WTC11 (cell line): ENCODE measurements around the gene CRACR2A.

Experiments used
- CREB1 ChIP-seq: sonication (generic); formaldehyde crosslinking; IDR thresholded peaks from 2 replicates; pipeline ENCODE4 v1.8.0; 2023; ENCODE audit warnings: mild to moderate bottlenecking, missing genetic modification reagents
- CTCF ChIP-seq: fragments of 200-600 bp; IDR thresholded peaks from 2 replicates; pipeline ENCODE4 v1.8.0; 2022; ENCODE audit warnings: antibody characterized with exemption
- HMGXB4 ChIP-seq: sonication (generic); formaldehyde crosslinking; IDR thresholded peaks from 2 replicates; pipeline ENCODE4 v1.8.1; 2023; ENCODE audit warnings: mild to moderate bottlenecking, moderate library complexity, missing genetic modification reagents
- IRF2 ChIP-seq: sonication (generic); formaldehyde crosslinking; IDR thresholded peaks from 2 replicates; pipeline ENCODE4 v1.8.0; 2022; ENCODE audit warnings: low read depth, missing genetic modification reagents, borderline replicate concordance
- KAT7 ChIP-seq: sonication (generic); formaldehyde crosslinking; IDR thresholded peaks from 2 replicates; pipeline ENCODE4 v1.8.1; 2023; ENCODE audit warnings: missing genetic modification reagents, mild to moderate bottlenecking, borderline replicate concordance
- ZNF532 ChIP-seq: fragments of 250-450 bp; sonication (Bioruptor Pico); IDR thresholded peaks from 2 replicates; pipeline ENCODE4 v1.9.0; 2021; ENCODE audit warnings: mild to moderate bottlenecking, borderline replicate concordance

GRCh38 chr12:3628629-3629028 is 124.3 kb downstream of the CRACR2A start:
- TF ChIP-seq HMGXB4 = no peak
- no peak for TF ChIP-seq CTCF
- no peak for TF ChIP-seq CREB1 (CRISPR knock-in tag)
- TF ChIP-seq ZNF532 (CRISPR knock-in tag) = no peak
- no peak for TF ChIP-seq KAT7 (CRISPR knock-in tag)
- no peak for TF ChIP-seq IRF2 (CRISPR knock-in tag)
